Urinary bladder (tissue), 4 donors: Measurements from ENCODE around the gene CIDEB. TPM values are rescaled to one million over a fixed set of nuclear protein-coding genes. Genes with fewer than 3 reads are reported as not detected.

Experiments used
- DNase-seq: peaks from one replicate; pipeline ENCODE4 v3.0.0-alpha.2; 2015; ENCODE audit errors: extremely low spot score
- H3K27ac ChIP-seq: one replicate; pipeline ENCODE4 v1.5.1; 2013; ENCODE audit warnings: low read depth, mild to moderate bottlenecking, moderate library complexity
- H3K36me3 ChIP-seq: one replicate; pipeline ENCODE4 v1.6.1; 2013; ENCODE audit warnings: mild to moderate bottlenecking, moderate library complexity; ENCODE audit not compliant: insufficient read depth
- H3K4me1 ChIP-seq: one replicate; pipeline ENCODE4 v1.6.1; 2013; ENCODE audit warnings: mild to moderate bottlenecking, moderate library complexity; ENCODE audit not compliant: insufficient read depth
- H3K4me3 ChIP-seq: one replicate; pipeline ENCODE4 v1.5.1; 2013; ENCODE audit warnings: low read depth, low read length
- WGBS: extraction: QIAGEN DNeasy Blood & Tissue Kit; methylation state at CpG from one replicate; pipeline ENCODE4 v1.1.7; 2013; 5-methylcytosine and 5-hydroxymethylcytosine counted together
- polyA plus RNA-seq: library from polyadenylated mRNA; stranded (reverse); fragments of 200-250 nt; gene quantifications from one replicate; pipeline ENCODE4 v1.2.3, GENCODE V29; 2013
- total RNA-seq: library from RNA; depleted of rRNA; stranded (reverse); fragments of >200 nt; gene quantifications from one replicate; pipeline ENCODE4 v1.2.3, GENCODE V29; 2014
- donor health status: healthy with polysubstance abuse.
- donor health status: healthy.

CIDEB gene
- total and polyA plus RNA-seq, 2 donors = 7.3 to 12.8 TPM

GRCh38 chr14:24283796-24284460 lies 23.8 kb downstream of the CIDEB start:
- no peaks in the 10 kb centered on the region for H3K4me1 ChIP-seq
- H3K36me3 ChIP-seq = no peaks in the 10 kb centered on the region
- H3K27ac ChIP-seq = no peak overlapping the region
- no peak overlapping the region for H3K4me3 ChIP-seq
- 85% methylated on average over 5 of the region's 5 CpGs for WGBS
- DNase-seq = no peak

DNA sequence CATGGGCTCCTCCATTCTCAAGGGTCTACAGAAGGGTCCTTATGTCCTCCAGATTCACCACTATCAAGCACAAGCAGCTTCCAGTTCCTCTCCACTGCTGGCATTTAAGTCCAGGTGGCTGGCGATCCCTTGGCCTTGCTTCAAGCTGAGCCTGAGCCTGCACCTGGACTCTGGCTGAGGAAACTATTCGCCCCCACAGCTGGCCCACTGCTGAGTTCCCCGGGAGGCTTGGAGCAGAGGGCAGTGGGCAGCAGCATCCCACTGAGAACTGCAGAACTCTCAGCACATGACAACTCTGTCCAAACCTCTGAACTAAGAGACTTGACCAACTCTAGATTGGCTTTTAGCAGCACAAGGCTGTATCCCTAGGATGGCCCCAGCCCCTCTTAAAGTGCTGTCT lies 25.0 kb downstream of the CIDEB start:
- Histone ChIP-seq H3K27ac (no peak overlapping the region), H3K4me3 (no peak overlapping the region), H3K4me1 (no peaks in the 10 kb centered on the region), H3K36me3 (no peaks in the 10 kb centered on the region)
- no peak for DNase-seq
- 86% methylated on average over 3 of the region's 3 CpGs for WGBS

DNA sequence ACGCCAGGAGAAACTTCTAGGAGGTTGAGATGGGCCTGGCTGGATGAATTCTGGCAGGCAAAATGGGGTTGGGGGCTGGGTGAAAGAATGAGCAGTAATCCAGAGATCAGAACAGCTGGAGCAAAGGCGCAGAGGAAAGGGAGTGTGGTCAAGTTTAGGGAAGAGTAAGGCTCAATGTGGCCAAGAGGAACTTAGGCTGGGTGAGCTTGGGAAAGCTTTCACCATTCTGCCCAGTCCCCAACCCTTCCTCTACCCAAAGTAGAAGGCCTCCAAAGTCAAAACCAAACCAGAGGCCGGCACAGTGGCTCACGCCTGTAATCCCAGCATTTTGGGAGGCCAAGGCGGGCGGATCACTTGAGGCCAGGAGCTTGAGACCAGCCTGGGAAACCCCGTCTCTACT lies 26.1 kb downstream of the CIDEB start:
- H3K4me1 ChIP-seq = no peaks in the 10 kb centered on the region
- no peaks in the 10 kb centered on the region for H3K36me3 ChIP-seq
- no peak overlapping the region for H3K27ac ChIP-seq
- DNase-seq = no peak
- H3K4me3 ChIP-seq = no peak overlapping the region
- WGBS = 87% methylated on average over 7 of the region's 7 CpGs

- no peak overlapping the region for H3K4me3 ChIP-seq
- H3K27ac ChIP-seq = no peak overlapping the region
- DNase-seq = no peak
- no peaks in the 10 kb centered on the region for H3K4me1 ChIP-seq
- no peaks in the 10 kb centered on the region for H3K36me3 ChIP-seq
- 82% methylated on average over 6 of the region's 6 CpGs for WGBS
Observed at GRCh38 chr14:24280797-24281460, 26.8 kb downstream of the CIDEB start.

DNA sequence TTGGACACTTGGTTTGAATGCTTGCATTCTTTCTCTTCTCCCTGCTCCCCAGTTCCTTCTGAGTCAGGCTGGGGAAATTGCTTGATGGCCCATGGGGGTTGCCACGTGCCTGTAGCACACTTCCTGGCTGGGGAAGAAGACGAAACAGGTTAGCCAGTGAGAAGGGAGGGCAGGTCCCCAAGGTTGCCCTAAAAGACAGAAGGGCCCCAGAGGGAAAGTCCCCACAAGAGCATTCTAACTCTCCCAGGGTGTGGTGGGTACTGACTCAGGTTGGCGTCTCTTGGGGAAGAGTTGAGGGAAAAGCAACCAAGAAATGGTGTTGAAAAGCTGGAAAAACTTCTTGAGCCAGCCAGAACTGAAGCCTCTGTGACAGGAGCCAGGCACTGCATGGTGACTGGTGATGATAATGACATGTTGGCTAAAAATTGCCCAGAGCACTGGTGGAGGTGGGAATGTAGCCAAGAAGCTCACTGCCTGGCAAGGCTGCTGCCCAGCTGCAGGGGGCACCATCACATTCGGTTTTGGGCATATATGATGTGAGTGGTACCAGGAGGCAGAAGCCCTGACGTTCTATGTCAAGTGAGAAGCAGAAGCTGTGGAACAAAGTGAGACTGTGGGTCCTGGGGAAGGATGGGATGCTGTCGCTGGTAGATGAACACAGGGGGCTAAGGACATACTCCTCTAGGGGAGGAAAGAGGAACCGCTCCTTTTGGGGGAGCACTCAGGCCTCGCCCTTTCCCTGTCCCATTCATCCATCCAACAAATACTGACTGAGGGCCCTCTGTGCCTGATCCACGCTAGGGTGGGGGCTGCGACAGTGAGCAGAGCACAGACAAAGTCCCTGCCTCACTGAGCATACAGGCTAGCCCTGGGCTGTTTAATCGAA lies 28.2 kb downstream of the CIDEB start:
- H3K36me3 ChIP-seq = no peaks in the 10 kb centered on the region
- no peak overlapping the region for H3K27ac ChIP-seq
- no peak overlapping the region for H3K4me3 ChIP-seq
- no peak for DNase-seq
- no peaks in the 10 kb centered on the region for H3K4me1 ChIP-seq
- WGBS = 75% methylated on average over 11 of the region's 11 CpGs

GRCh38 chr14:24278424-24278823 lies 29.4 kb downstream of the CIDEB start:
- Histone ChIP-seq H3K4me1 (no peaks in the 10 kb centered on the region), H3K4me3 (no peak overlapping the region), H3K36me3 (no peaks in the 10 kb centered on the region), H3K27ac (no peak overlapping the region)
- no peak for DNase-seq
- 87% methylated on average over 5 of the region's 5 CpGs for WGBS

- Histone ChIP-seq H3K4me3 (no peak overlapping the region), H3K27ac (no peak overlapping the region), H3K4me1 (no peaks in the 10 kb centered on the region), H3K36me3 (no peaks in the 10 kb centered on the region)
- 76% methylated on average over 11 of the region's 11 CpGs for WGBS
- no peak for DNase-seq
Observed at GRCh38 chr14:24277606-24278321, 30.0 kb downstream of the CIDEB start.

GRCh38 chr14:24277071-24277470 lies 30.7 kb downstream of the CIDEB start:
- no peak for DNase-seq
- H3K4me1 ChIP-seq = no peaks in the 10 kb centered on the region
- no peaks in the 10 kb centered on the region for H3K36me3 ChIP-seq
- no peak overlapping the region for H3K4me3 ChIP-seq
- WGBS = 90% methylated on average over 6 of the region's 6 CpGs
- no peak overlapping the region for H3K27ac ChIP-seq

DNA sequence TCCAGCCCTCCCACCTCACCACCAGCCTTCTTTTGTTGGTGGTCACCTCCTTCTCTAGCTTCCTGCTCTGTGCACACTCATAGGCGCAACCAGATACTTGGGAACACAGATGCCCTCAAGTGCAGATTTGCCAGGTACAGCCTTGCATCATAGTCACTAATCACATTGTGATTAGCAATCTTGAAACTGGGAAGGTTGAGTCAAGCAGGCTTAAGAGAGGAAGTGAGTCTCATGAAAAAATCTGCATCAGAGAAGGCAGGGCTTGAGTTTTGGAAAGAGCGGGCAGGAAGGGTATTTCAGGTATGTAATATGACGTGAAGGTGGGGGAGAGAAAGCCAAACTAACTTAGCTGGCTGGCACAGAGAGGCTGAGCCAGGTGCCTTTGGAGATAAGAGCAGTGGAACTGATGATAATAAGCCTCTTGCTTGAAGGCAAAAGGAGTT lies 33.7 kb downstream of the CIDEB start:
- Histone ChIP-seq H3K36me3 (no peaks in the 10 kb centered on the region), H3K4me1 (no peaks in the 10 kb centered on the region), H3K27ac (no peak overlapping the region), H3K4me3 (no peak overlapping the region)
- no peak for DNase-seq
- WGBS = 81% methylated on average over 3 of the region's 3 CpGs

DNA sequence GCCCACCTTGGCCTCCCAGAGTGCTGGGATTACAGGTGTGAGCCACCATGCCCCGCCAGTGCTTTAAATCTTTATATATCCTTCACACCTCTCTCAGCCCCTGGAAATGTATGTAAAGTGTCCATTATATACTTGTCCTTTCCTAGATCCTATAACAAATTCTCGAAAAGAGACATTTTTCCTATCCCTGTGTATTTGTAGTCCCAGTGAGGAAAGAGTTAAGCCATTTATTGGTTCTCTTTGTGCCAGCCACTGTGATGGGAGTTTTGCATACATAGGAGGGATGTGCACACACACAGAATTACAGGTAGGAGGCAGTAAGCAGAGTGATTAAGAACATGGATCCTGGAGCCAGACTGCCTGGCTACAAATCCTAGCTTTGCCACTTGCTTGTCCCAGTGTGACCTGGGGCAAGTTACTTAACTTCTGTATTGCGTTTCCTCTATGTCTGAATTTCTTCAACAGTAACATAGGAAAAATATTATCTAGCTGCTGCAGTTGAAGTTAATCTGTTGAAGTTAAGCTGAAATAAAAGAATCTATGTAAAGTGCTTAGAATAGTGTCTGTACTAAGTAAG lies 34.3 kb downstream of the CIDEB start:
- no peaks in the 10 kb centered on the region for H3K36me3 ChIP-seq
- no peak for DNase-seq
- no peak overlapping the region for H3K27ac ChIP-seq
- no peaks in the 10 kb centered on the region for H3K4me1 ChIP-seq
- no peak overlapping the region for H3K4me3 ChIP-seq
- 77% methylated on average over 3 of the region's 3 CpGs for WGBS

- no peak overlapping the region for H3K4me3 ChIP-seq
- H3K36me3 ChIP-seq = no peaks in the 10 kb centered on the region
- 91% methylated on average over 2 of the region's 2 CpGs for WGBS
- DNase-seq = no peak
- H3K27ac ChIP-seq = no peak overlapping the region
- no peaks in the 10 kb centered on the region for H3K4me1 ChIP-seq
Observed at GRCh38 chr14:24272467-24272866, 35.3 kb downstream of the CIDEB start.

GRCh38 chr14:24271834-24272263 lies 35.9 kb downstream of the CIDEB start:
- WGBS = 22% methylated on average over 3 of the region's 3 CpGs
- H3K27ac ChIP-seq = peak overlapping the region; percentile 16
- no peaks in the 10 kb centered on the region for H3K36me3 ChIP-seq
- H3K4me1 ChIP-seq = no peaks in the 10 kb centered on the region
- no peak for DNase-seq
- H3K4me3 ChIP-seq = peak overlapping the region; percentile 71
